NK-92 treated with Interleukin-12 subunit alpha and Interleukin-12 subunit beta, amount 100 ng/mL, for 24 hours (cell line): ENCODE results near the gene TNFRSF14.

Experiments
- DNase-seq: peaks from one replicate; lab custom pipeline; 2025; lab: John Stamatoyannopoulos, UW

The TNFRSF14 gene

GRCh38 chr1:2553871-2554620 lies 2.1 kb upstream of the TNFRSF14 start:
- DNase-seq, result no peak

DNA sequence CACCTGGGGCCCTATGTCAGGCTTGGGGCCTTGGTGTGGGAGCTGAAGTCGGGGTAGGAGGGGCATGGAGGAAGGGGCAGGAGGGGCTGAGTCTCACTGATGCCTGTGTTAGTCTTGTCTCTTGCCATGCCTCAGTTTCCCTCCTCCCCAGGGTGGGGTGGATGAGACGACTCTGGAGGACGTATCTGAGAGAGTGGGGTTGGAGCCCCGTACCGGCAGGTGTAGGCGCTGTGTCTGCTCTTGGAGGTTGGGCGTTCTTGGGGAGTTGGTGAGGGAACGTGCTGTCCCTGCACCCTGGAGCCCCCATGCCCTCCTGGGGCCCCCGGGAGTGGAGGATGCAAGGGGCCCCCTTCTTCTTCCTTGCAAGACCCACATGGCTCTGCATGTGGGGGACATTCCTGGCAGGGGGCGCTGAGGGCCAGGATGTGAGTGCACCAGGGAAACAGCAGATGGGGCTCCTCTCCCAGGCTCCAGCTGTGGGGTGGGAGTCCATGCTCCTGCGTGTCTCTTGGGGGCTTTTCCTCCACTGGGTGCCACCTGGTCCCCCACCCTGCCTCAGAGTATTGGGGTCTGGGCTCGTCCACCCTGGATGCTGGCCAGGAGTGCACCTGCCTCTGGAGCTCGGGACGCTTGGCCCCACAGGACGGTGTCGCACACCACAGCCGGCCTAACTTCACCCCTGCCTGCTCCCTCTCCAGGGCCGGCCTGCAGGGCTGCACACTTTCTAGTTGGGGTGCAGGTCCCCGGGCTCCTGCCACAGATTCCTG lies 1.4 kb upstream of the TNFRSF14 start:
- no peak for DNase-seq

DNA sequence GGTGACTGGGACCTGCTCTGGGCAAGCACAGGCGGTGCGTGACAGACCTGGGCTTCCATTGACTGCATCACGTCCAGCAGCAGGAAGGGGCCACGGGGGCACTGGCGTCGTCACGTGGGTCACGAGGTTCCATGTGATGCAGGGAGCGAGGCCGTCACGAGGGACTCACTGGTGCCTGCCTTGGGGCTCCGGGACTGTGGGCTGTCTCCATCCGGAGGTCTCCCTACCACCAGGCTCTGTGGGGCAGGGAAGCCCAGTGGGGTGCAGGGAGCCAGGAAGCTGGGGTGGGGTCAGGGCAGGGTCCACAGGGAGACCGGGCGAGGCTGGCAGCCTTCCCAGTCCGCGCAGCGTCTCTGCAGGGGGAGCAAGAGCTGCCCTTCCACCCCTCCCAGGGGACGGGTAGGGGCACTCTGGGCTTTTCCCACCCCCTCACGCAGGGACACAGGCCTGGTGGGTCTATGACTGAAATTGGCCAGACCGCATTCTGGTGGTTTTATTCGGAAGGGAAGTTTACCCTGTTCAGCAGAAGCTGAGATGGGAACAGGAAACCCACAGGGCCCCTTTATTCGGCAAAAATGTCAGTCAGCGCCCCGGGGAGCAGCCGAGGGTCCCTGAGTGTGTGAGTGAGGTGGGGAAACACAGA lies 416 bp upstream of the TNFRSF14 start:
- DNase-seq, result peak; percentile 58

GRCh38 chr1:2556678-2557481 lies 709 bp downstream of the TNFRSF14 start:
- peak; percentile 69 for DNase-seq

- no peak for DNase-seq
Measured at GRCh38 chr1:2557482-2558400, 1.6 kb downstream of the TNFRSF14 start.

- DNase-seq, result no peak
Measured at GRCh38 chr1:2558420-2558819, 2.2 kb downstream of the TNFRSF14 start.

- DNase-seq, result no peak
Measured at GRCh38 chr1:2558861-2559260, 2.7 kb downstream of the TNFRSF14 start.

GRCh38 chr1:2559509-2560298 lies 3.5 kb downstream of the TNFRSF14 start:
- no peak for DNase-seq

DNA sequence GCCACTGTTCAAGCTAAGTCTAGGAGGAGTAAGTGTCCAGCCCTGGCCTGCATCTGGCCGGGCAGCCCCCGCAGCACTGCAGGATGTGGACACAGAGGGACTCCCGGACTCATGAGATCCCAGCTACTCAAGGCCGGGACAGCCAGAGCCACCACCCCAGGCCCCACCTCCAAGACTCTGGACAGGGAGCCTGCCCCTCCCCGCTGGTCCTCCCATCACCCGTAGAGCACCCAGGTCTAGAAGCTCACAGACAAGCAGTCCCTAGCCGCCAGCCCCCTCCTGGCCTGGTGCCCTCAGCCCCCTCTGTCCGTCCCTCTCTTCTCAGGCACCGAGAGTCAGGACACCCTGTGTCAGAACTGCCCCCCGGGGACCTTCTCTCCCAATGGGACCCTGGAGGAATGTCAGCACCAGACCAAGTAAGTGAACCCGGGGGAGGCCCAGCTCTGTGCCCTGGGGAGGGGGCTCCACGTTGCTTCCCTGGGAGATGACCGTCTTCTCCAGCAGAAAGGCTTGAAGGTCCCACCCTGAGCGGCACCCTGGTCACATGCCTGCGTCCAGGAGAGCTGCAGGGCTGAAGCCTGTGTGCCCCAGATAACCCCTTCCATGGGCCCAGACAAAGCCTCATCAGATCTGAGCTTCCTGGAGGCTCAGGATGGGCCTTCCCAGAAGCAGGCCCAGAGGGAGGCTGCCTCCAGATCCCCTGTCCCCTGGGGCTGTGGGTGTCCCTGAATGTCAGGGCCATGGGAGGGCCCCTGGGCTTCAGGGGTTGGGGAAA lies 4.3 kb downstream of the TNFRSF14 start:
- DNase-seq, result no peak

GRCh38 chr1:2561446-2561845 lies 5.3 kb downstream of the TNFRSF14 start:
- DNase-seq, result no peak

- DNase-seq, result no peak
Measured at GRCh38 chr1:2561898-2562895, 6.0 kb downstream of the TNFRSF14 start.

DNA sequence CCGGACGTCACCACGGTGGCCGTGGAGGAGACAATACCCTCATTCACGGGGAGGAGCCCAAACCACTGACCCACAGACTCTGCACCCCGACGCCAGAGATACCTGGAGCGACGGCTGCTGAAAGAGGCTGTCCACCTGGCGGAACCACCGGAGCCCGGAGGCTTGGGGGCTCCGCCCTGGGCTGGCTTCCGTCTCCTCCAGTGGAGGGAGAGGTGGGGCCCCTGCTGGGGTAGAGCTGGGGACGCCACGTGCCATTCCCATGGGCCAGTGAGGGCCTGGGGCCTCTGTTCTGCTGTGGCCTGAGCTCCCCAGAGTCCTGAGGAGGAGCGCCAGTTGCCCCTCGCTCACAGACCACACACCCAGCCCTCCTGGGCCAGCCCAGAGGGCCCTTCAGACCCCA lies 7.0 kb downstream of the TNFRSF14 start:
- DNase-seq, result no peak

DNA sequence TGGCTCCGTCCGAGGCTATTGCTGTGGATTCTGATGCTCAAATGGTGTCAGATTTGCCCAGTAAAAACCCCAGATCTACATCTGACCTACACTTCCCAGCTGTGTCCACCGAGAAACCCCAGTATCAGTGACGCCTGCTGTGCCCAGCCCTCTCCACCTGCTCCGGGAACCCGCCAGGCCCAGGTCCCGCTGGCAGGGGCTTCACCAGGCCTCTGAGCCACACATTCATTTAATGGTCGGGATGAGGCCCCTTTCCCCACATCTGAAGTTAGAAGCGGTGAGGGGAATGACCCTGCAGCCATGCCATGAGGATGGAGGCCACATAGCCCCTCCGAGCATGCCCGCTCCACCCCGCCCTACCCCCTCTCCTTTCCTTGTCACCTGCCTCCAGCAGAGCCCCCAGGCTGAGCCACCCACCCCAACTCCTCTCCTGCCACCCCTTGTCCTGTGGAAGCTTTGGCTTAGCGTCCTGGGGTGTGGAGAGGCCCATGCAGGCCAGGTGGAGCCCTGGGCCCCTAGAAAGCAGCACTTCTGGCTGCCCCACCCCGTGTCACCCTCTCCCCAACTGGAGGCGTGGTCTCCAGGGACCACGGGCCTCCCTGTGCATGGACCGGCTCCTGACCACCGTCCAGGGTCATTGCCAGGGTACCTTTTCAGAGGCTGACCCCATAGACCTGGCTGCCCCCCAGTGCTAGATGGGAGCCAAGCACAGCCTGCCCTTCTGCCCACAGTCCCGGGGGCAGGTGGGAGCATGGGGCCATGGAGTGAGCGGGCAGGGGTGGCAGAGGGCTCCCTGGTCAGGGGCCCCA lies 8.0 kb downstream of the TNFRSF14 start:
- no peak for DNase-seq

GRCh38 chr1:2564815-2565374 lies 8.7 kb downstream of the TNFRSF14 start:
- DNase-seq, result no peak

- DNase-seq, result no peak
Measured at GRCh38 chr1:2566101-2567045, 10.2 kb downstream of the TNFRSF14 start.
